Natural killer cell treated with Interleukin-12 subunit alpha and Interleukin-12 subunit beta and Interleukin-15 and Interleukin-18, amount 100 ng/mL, for 72 hours (primary cell): ENCODE data around the gene IFI30. TPM values are rescaled to one million over a fixed set of nuclear protein-coding genes. Genes with fewer than 3 reads are reported as not detected.

ENCODE experiments used
- ATAC-seq, 2 donors: fragments of 150-1000 bp; cut with Tn5 transposase in 1 of 2; sonication (Bioruptor Pico), chemical (Tn5 transposase) in 1 of 2; 2 replicates each; pipeline ENCODE4 v1.10.0; 2021
- DNase-seq: peaks from one replicate; pipeline ENCODE4 v3.0.0; 2022; ENCODE audit warnings: low spot score
- H3K27ac Mint-ChIP-seq, 2 donors: 1 replicate in 1 of 2; 2 replicates in 1 of 2; pipeline ENCODE4 v1.8.0; 2022; ENCODE audit warnings: mixed read lengths in 2 of 2, mild to moderate bottlenecking in 1 of 2, moderate library complexity in 1 of 2
- H3K27me3 Mint-ChIP-seq, 2 donors: 1 replicate in 1 of 2; 2 replicates in 1 of 2; pipeline ENCODE4 v1.8.0; 2022; ENCODE audit warnings: mixed read lengths in 2 of 2
- H3K36me3 Mint-ChIP-seq: one replicate; pipeline ENCODE4 v1.8.0; 2022; ENCODE audit warnings: mixed read lengths
- H3K4me1 Mint-ChIP-seq, 2 donors: 1 replicate in 1 of 2; 2 replicates in 1 of 2; pipeline ENCODE4 v1.8.0; 2022; ENCODE audit warnings: low read depth in 2 of 2, mixed read lengths in 2 of 2, mild to moderate bottlenecking in 1 of 2
- H3K4me3 Mint-ChIP-seq: one replicate; pipeline ENCODE4 v1.8.0; 2022; ENCODE audit warnings: mixed read lengths
- H3K9me3 Mint-ChIP-seq: 2 replicates; pipeline ENCODE4 v1.8.0; 2022; ENCODE audit warnings: mixed read lengths
- total RNA-seq, 2 donors: library from RNA; stranded (reverse); gene quantifications; one replicate each; pipeline ENCODE4 v1.2.3, GENCODE V29; 2022

The IFI30 gene
- total RNA-seq, 2 donors from 2014 or later: 76.2 to 139 TPM

- Mint-ChIP-seq H3K4me1 (peaks cover 12 to 13% of the 10 kb centered on the region in 2 donors), H3K27me3 (no peaks in the 10 kb centered on the region), H3K36me3 (peaks cover 8% of the 10 kb centered on the region), H3K9me3 (no peaks in the 10 kb centered on the region), H3K27ac (peak overlapping the region in 1 of 2 donors; percentile 41), H3K4me3 (no peak overlapping the region)
- ATAC-seq (no peak), DNase-seq (no peak)
Observed at GRCh38 chr19:18143902-18144301, 29.7 kb upstream of the IFI30 start.

- Mint-ChIP-seq H3K4me1 (peaks cover 10 to 12% of the 10 kb centered on the region in 2 donors), H3K9me3 (no peaks in the 10 kb centered on the region), H3K27me3 (no peaks in the 10 kb centered on the region), H3K36me3 (peaks cover 5% of the 10 kb centered on the region), H3K4me3 (no peak overlapping the region), H3K27ac (peak overlapping the region in 1 of 2 donors; percentile 41)
- DNase-seq (no peak), ATAC-seq (no peak)
Observed at GRCh38 chr19:18144361-18144760, 29.3 kb upstream of the IFI30 start.

DNA sequence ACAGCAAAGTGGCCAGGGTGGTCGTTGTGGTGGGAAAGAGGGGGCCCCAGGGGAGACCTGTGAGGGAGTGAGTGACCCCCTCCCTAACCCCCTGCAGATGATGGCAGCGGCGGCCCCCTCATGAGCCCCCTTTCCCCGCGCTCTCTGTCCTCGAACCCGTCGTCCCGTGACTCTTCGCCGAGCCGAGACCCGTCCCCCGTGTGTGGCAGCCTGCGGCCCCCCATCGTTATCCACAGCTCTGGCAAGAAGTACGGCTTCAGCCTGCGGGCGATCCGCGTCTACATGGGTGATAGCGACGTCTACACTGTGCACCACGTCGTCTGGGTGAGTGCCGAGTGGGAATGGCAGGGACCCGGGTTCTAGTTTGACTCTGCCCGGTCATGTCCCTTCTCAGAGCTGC is 28.7 kb upstream of the IFI30 start:
- H3K27me3 Mint-ChIP-seq: no peaks in the 10 kb centered on the region
- no peak overlapping the region for H3K27ac Mint-ChIP-seq
- DNase-seq (no peak), ATAC-seq (no peak)
- peaks cover 12 to 14% of the 10 kb centered on the region in 2 donors for H3K4me1 Mint-ChIP-seq
- no peak overlapping the region for H3K4me3 Mint-ChIP-seq
- peaks cover 5% of the 10 kb centered on the region for H3K36me3 Mint-ChIP-seq
- H3K9me3 Mint-ChIP-seq: no peaks in the 10 kb centered on the region

DNA sequence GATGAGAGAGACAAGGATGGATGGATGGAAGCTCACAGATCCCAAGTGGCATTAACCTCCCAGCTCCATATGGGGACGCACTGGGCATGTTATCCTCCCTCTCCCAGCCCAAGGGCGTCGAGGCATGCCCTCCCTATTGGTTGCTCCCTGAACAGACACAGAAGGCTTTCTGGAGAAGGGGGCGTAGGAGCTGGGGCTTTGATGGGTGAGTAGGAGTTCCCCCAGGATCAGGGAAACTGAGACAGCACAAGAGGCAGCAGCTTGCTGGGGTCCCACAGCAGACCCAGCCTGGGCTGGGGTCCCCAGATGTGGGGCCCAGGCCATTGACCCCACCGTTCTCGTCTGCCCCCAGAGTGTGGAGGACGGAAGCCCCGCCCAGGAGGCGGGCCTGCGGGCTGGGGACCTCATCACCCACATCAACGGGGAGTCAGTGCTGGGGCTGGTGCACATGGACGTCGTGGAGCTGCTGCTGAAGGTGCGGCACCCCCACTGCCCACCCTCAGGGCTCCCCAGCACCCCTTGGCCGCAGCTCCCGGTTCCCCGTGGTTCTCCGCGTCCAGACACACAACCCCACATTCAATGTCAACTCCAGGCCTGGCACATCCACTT is 28.1 kb upstream of the IFI30 start:
- H3K27me3 Mint-ChIP-seq: no peaks in the 10 kb centered on the region
- H3K9me3 Mint-ChIP-seq: no peaks in the 10 kb centered on the region
- H3K4me1 Mint-ChIP-seq: peaks cover 12 to 14% of the 10 kb centered on the region in 2 donors
- peaks cover 2% of the 10 kb centered on the region for H3K36me3 Mint-ChIP-seq
- DNase-seq (no peak), ATAC-seq (no peak)
- no peak overlapping the region for H3K27ac Mint-ChIP-seq
- no peak overlapping the region for H3K4me3 Mint-ChIP-seq

GRCh38 chr19:18147396-18147795 is 26.2 kb upstream of the IFI30 start:
- Mint-ChIP-seq H3K27ac (no peak overlapping the region), H3K4me3 (no peak overlapping the region), H3K4me1 (peaks cover 22 to 27% of the 10 kb centered on the region in 2 donors), H3K27me3 (no peaks in the 10 kb centered on the region), H3K36me3 (no peaks in the 10 kb centered on the region), H3K9me3 (no peaks in the 10 kb centered on the region)
- no peak for ATAC-seq
- no peak for DNase-seq

- H3K4me1 Mint-ChIP-seq: peaks cover 33 to 39% of the 10 kb centered on the region in 2 donors
- peak overlapping the region; percentile 68 for H3K4me3 Mint-ChIP-seq
Observed at GRCh38 chr19:18149596-18149975, 24.0 kb upstream of the IFI30 start.

DNA sequence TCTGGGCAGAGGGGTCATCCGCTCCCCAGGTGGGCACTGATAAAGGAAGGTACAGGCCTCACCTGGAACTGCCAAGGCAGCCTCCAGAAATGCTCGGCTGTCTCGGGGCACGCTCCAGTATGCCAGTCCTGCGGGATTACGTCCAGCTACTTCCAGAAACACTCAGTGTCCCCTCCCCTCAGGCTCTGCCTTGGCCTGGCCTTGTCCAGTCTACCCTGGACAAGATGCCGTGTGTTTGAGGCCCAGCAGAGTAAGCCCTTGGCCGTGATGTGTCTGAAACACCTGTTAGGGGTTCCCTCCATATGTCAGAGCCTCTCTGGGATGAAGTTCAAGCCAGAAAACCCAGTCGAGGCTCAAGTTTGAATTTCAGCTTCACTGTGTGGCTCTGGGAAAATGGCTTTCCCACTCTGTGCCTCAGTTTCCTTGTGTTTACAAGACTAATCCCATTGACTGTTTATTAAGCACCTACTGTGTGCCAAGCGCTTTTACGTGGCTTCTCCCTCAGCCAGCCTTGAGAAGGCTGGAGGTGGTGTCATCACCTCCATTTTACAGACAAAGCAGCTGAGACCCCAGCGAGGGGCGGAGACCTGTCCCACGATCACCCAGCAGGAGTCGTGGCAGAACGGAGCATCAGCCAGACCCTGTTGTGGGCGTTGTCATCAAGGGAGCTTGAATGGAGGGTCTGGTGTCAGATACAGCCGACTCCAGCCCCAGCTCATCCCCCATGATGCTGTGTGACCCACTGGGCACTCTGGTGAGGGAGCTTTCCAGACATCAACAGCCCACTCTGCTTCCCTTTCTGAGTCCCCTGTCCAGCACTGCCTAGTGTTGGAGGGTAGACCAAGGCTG is 22.6 kb upstream of the IFI30 start:
- peak overlapping the region; percentile 97 for H3K27ac Mint-ChIP-seq
- DNase-seq (no peak), ATAC-seq (no peak)
- H3K4me3 Mint-ChIP-seq: peak overlapping the region; percentile 83
- H3K4me1 Mint-ChIP-seq: peaks cover 34 to 40% of the 10 kb centered on the region in 2 donors
- no peaks in the 10 kb centered on the region for H3K9me3 Mint-ChIP-seq
- H3K36me3 Mint-ChIP-seq: no peaks in the 10 kb centered on the region
- H3K27me3 Mint-ChIP-seq: no peaks in the 10 kb centered on the region

More at GRCh38 chr19:18149596-18149975, 24.0 kb upstream of the IFI30 start:
- no peak for DNase-seq
- Mint-ChIP-seq H3K27me3 (no peaks in the 10 kb centered on the region), H3K9me3 (no peaks in the 10 kb centered on the region), H3K27ac (peak overlapping the region in 1 of 2 donors; percentile 48), H3K36me3 (no peaks in the 10 kb centered on the region)
- no peak for ATAC-seq

DNA sequence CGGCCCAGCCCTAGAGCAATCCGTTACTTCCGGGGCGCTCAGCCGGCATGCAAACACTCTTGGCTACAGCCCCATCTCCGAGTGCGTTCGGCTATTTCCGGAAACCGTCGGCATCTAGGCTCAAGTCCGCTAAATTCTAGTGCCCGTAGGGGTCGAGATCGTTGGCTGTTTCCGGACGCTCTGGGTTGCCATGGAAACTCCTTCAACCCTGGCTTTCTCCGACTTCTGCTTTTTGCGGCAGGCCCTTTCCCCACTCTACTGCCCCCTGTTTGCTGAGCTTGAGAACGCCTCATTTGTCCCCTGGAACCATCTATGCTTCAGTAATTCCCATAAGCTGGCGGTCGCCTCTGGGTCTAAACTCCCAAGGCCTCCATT is 21.2 kb upstream of the IFI30 start:
- Mint-ChIP-seq H3K9me3 (no peaks in the 10 kb centered on the region), H3K27ac (peak overlapping the region; percentile 97), H3K27me3 (no peaks in the 10 kb centered on the region), H3K4me3 (peak overlapping the region; percentile 83), H3K4me1 (peaks cover 31 to 38% of the 10 kb centered on the region in 2 donors), H3K36me3 (no peaks in the 10 kb centered on the region)
- DNase-seq: peak; percentile 98
- peak; percentile 81 to 83 for ATAC-seq

DNA sequence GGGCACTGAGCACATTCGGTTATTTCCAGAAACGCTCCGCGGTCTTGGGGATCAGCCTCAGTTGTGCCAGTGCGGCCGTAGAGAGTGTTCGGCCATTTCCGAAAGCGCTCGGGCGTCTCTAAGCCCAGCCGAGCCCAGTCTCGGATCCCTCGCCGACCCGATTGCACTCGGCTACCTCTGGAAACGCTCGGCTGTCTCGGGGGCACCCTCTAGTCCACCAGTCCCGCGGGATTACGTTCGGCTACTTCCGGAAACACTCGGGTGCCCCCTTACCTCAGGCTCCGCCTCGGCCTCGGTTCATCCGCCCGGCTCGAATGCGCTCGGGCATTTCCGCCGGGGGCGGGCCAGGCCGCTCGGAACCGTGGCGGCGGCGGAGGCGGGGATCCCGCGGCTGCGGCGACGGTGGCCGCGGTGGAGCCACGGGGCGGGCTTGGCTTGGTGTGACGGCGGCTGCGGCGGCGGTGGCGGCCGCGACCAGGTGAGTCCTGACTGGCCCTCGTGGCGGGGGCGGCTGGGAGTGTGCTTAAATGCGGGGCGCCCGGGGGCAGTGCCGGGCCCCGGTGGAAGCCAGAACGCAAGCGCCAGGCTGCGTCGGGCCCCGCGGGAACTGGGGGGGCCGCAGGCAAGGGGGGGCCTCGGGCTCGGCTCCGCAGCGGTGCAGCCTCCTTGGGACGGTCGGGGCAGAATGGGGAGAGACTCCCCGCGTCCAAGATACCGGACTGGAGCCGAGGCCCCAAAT is 20.6 kb upstream of the IFI30 start, which contains the start of gene PIK3R2:
Gene PIK3R2 (plus strand): TSS at position 347 of the 739 bp plus-strand sequence. CDS start 2,717 bp downstream, outside the sequence.
- Mint-ChIP-seq H3K27ac (peak within 1 kb of the TSS; percentile 97), H3K36me3 (no peaks in the 10 kb centered on the region), H3K4me1 (peaks cover 31 to 38% of the 10 kb centered on the region in 2 donors), H3K4me3 (peak within 1 kb of the TSS; percentile 95), H3K27me3 (no peaks in the 10 kb centered on the region), H3K9me3 (no peaks in the 10 kb centered on the region)
- ATAC-seq (peak; percentile 92 to 95), DNase-seq (peak; percentile 100)

DNA sequence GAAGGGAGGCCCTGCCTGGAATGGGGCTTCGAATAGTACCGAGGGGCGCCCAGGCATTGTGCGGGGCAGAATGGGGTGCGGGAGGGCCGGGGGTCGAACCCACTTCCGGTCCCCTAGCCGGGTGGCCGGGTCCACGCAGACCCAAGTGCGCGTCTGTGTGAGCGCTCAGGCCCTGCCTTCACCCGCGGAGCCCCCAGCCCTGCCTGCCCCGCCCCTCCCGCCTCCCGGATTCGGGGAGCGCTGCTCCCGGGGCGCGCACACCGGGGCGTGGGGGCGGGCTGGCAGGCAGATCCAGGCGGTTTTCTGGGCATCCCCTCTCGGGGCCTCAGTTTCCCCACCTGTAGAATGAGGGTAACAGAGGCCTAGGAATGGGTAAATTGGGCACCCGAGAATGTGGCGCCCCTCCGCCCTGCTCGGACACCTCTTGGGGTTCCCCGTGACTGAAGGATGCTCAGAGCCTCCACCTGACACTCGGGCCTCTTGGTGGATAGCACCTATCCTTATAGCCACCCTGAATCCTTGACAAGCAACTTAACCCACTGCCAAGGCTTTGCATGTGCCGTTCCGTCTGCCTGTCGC is 20.0 kb upstream of the IFI30 start:
- Mint-ChIP-seq H3K4me1 (peaks cover 28 to 33% of the 10 kb centered on the region in 2 donors), H3K27me3 (no peaks in the 10 kb centered on the region), H3K9me3 (no peaks in the 10 kb centered on the region), H3K27ac (peak overlapping the region; percentile 69 to 73), H3K4me3 (peak overlapping the region; percentile 95), H3K36me3 (no peaks in the 10 kb centered on the region)
- no peak for DNase-seq
- no peak for ATAC-seq

GRCh38 chr19:18155095-18156087 is 18.2 kb upstream of the IFI30 start:
- ATAC-seq (no peak), DNase-seq (no peak)
- Mint-ChIP-seq H3K4me3 (no peak overlapping the region), H3K27me3 (no peaks in the 10 kb centered on the region), H3K9me3 (no peaks in the 10 kb centered on the region), H3K36me3 (no peaks in the 10 kb centered on the region), H3K4me1 (peaks cover 26 to 35% of the 10 kb centered on the region in 2 donors), H3K27ac (no peak overlapping the region)

DNA sequence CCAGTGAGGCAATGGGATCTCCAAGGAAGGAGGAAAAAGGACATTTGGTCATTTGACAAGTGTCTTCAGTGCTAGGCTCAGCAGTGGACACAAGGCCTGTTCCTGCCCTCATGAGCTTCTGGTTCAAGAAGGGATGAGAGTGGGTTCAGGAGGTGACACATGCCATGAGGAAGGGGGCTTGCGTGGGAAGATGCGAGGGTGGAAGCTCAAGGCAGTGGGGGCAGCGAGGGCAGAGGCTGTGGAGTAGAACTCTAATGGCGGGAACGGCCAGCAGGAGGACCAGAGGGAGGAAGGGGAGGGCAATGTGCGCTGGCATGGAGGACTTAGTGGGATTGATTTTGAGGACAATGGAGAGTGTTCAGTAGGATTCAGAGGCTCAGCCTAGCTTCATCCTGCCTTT is 17.3 kb upstream of the IFI30 start:
- no peaks in the 10 kb centered on the region for H3K36me3 Mint-ChIP-seq

More for the DNA sequence above, 17.3 kb upstream of the IFI30 start:
- ATAC-seq (no peak), DNase-seq (no peak)
- Mint-ChIP-seq H3K9me3 (no peaks in the 10 kb centered on the region), H3K27me3 (no peaks in the 10 kb centered on the region), H3K27ac (peak overlapping the region in 1 of 2 donors; percentile 16), H3K4me1 (peaks cover 27 to 32% of the 10 kb centered on the region in 2 donors), H3K4me3 (no peak overlapping the region)
